ENCODE data around the gene SLC12A8. TPM values are rescaled to one million over a fixed set of nuclear protein-coding genes. Genes with fewer than 3 reads are reported as not detected.
"Not testable (repeated sequence)": the region's sequence is repeated elsewhere in the genome, so short reads cannot be mapped to it uniquely, and the experiment has no call there.

The SLC12A8 gene
- total RNA-seq, 1 donor from 2014 or later = 0.15 TPM

GRCh38 chr3:125082339-125082738 lies 130.2 kb downstream of the SLC12A8 start:
- intact Hi-C loops (cut with micrococcal nuclease) = not testable (repeated sequence)

DNA sequence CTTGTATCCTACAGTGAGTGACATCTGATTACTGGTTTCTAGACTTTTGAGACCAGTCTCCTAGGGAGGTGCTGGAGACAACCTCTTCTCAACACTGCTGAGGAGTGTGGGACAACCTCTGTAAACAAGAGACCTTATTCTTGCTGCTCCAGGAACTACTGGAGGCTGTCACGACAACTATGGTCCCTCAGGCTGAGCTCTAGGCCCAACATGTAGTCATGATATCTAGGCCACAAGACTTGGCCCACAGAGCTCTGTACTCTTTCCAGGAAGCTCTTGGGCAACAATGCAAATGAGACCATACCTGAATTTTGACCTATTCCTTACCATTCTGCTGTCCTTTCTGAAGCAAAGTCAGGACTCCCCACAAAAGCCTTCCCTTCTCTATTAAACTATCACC lies 132.5 kb downstream of the SLC12A8 start:
- intact Hi-C loops (cut with micrococcal nuclease) = no loop called here

DNA sequence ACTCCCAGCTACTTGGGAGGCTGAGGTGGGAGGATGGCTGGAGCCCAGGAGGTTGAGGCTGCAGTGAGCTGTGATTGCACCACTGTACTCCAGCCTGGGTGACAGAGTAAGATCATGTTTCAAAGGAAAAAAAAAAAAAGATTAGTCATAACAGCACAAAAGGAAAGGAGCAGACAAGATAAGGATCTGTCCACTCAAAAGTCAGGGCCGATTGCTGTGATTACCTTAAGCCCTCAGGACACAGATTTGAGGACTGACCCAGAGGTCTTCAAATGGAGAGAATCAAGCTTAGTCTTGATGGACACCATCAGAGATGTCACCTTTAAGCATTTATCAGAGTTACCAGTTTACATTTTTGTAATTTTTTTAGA lies 132.9 kb downstream of the SLC12A8 start:
- intact Hi-C loops (cut with micrococcal nuclease) = no loop called here

DNA sequence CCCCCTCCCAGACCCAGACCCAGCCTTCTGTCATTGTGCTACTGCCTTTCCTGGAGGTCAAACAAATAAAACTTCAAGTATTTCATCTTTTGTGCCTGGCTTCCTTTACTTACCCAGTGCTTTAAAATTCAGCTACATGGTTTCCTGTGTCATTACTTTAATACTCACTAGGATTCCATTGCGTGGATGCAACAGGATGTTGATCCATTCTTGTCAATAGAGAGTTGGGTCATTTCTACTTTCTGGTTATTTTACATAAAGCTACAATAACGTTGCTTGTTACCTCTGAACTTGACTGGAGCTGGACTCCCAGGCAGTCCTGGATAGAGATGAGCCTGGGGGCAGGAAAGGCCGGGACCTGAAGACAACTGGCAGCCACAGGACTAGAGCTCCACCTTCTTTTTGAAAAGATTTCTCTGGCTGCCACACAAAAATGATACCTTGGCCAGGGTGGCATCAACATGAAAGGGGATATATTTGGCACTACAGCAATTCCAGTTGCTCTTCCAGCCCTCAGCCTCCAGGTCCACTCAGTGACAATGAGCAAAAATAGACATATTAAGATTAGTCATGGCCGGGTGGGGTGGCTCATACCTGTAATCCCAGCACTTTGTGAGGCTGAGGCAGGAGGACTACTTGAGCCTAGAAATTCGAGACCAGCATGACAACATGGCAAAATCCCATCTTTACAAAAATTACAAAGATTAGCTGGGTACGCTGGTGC lies 133.4 kb downstream of the SLC12A8 start:
- intact Hi-C loops (cut with micrococcal nuclease) = no loop called here

- intact Hi-C loops (cut with micrococcal nuclease) = no loop called here
Observed at GRCh38 chr3:125077864-125078263, 134.7 kb downstream of the SLC12A8 start.

GRCh38 chr3:125076464-125076863 lies 136.1 kb downstream of the SLC12A8 start:
- intact Hi-C loops (cut with micrococcal nuclease) = no loop called here

- intact Hi-C loops (cut with micrococcal nuclease) = no loop called here
Observed at GRCh38 chr3:125075738-125076137, 136.8 kb downstream of the SLC12A8 start.

DNA sequence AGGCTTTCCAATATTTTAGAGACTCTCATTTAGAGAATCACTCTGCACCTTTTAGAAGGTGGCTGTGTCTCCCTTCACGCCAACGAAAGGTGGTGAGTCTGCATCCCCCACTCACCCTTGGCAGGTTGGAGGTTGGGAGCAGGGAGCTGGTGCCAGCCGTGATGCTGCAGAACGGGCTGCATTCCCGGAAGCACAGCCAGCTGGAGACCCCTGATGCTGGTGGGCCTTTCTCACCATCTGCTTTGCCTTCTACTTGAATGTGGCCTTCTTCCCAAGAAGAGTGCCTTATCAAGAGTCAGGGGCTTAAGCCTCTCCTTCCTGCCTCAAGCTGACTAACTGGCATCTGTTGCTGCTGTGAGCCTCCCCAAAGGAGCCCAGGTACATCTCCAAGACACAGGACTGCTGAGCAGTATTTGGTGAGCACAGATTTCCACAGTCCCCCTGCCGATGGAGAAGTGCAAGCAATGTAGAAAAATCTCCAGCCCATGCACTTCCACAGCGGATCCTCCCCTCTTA lies 139.1 kb downstream of the SLC12A8 start:
- intact Hi-C loops (cut with micrococcal nuclease) = no loop called here

DNA sequence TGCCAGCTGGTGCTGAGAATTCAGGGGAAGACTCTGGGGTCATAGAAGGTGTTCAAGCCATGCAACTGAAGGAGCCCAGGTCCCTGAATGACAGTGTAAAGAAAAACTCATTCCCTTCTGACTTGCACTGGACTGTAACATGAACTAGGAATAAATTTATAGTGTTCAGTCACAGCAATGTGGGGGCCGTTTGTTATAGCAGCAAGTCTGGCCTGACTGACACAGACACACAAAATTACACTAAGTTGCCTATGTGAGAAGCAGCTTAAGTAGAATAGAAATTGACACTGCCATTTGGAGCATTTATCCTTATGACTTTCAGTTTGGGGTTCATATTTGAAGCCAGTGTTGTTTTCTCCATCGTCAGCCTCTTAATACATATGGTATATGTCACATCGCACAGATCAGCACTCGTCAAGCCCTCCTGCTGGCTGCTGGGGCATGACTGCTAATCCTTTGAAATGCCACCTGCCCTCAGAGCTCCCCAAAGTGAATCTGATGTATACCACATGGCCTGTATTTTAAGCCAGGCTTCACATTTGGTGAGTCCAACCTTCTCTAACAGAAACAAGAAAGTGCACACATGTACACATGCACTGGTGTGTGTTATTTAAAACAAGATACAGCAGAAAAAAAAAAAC lies 139.7 kb downstream of the SLC12A8 start:
- intact Hi-C loops (cut with micrococcal nuclease) = no loop called here

DNA sequence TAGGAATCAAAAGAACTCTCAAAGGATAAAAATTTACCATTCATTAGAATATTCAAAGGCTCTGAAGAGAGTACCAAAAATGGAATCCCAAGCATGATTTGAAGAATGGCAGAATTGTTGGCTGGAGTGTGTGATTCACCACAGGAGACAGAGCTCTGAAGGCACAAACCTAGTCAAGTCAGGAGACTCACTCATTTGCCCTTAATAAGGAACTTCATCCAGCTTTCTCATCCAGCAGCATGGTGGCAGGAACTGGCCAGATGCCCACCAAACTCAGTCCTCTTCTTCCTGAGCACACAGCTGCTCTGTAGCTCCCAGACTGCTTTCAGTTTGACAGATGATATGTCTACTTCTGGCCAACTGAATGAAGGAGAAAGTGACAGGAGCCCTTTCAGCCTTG lies 140.2 kb downstream of the SLC12A8 start:
- intact Hi-C loops (cut with micrococcal nuclease) = no loop called here

DNA sequence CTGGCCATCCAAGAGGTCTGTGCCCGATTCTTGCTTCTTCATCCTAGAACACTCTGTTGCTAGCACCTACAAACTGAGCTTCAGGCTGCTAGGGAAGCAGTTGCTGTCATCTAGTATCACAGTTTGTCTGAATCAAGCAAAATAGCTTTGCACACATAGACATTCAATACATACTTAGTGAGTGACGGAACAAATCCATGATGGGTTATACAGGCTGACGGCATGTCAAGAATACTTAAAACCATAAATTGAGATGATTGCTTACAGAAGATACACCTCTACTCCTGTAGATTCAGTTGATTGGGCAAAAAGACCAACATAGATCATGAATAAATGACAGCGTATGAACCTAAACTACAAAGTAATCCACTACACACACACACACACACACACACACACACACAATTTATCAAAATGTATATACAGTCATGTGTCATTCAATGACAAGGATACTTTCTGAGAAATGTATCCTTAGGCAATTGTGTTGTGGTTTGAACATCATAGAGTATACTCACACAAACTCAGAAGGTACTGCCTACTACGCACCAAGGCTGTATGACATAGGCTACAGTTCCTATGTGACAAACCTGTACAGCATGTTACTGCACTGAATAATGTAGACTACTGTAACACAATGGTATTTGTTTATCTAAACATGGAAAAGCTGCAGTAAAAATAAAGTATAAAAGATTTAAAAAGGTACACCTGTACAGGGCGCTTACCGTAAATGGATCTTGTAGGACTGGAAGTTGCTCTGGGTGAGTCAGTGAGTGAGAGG lies 142.4 kb downstream of the SLC12A8 start:
- intact Hi-C loops (cut with micrococcal nuclease) = no loop called here

- intact Hi-C loops (cut with micrococcal nuclease) = no loop called here
Observed at GRCh38 chr3:125069452-125069851, 143.1 kb downstream of the SLC12A8 start.

DNA sequence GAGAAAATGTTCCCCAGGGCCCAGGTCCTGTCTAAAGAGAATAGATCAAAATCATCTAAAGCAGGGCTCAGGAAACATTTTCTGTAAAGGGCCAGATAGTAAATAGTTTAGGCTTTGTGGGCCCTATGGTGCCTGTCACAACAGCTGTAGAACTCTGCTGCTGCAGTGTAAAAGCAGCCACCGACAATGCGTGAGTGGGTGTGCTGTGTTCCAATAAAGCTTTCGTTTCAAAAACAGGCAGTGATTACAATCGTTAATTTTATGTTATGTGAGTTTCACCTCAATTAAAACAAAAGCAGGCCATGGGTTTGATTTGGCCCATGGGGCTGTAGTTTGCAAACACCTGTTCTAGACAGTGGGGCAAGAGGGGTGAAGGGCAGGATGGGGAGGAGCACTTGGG lies 144.3 kb downstream of the SLC12A8 start:
- intact Hi-C loops (cut with micrococcal nuclease) = no loop called here

GRCh38 chr3:125067225-125067624 lies 145.3 kb downstream of the SLC12A8 start:
- intact Hi-C loops (cut with micrococcal nuclease) = no loop called here

DNA sequence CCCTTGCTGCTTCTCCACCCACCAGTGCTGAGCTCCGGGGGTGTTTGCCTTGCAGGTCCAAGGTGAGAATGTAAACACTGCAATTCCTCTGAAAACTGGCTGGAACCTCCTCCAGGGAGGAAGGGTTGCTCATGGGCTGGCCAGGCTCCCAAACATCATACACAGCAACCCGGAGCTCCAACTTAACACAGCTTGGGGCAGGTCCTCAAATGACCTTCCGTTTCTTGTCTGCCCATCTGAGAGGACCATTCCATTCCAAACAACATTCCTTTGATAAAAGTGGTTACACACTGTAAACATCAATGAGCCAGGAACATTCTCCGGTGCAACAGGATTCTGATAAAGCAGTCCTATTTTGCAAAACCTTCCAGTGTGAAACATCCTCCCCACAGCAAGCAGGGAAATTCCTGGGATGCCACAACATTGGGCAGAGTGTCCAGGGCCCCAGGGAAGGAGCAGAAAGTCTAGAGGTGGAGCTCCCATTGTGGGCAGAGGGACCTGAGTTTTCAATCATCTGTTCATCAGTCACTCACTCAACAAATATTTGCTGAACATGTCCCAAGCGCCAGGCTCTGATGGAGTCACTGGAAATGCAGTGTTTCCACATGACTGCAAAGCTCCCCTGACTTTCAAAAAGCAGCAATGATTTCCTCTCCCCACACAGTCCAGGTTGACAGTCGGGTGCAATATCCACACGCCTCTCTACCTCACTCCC lies 149.5 kb downstream of the SLC12A8 start:
- intact Hi-C loops (cut with micrococcal nuclease) = no loop called here

DNA sequence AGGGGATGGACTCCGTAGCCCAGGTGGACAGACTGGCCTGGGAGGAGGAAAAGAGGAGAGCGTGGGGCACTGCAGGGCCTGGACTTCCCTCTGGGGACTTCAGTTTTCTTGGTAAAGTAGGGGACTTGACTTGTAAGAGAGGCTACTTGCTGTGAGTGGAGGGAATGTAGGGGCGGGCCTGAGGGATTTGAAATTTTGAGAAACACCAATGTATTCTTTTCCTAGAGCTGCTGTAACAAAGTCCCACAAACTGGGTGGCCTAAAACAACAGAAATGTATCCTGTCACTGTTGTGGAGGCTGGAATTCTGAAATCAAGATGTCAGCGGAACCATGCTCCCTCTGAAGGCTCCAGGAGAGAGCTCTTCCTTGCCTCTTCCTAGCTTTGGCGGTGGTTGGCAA lies 150.9 kb downstream of the SLC12A8 start:
- intact Hi-C loops (cut with micrococcal nuclease) = no loop called here

GRCh38 chr3:125061170-125061569 lies 151.4 kb downstream of the SLC12A8 start:
- intact Hi-C loops (cut with micrococcal nuclease) = no loop called here

DNA sequence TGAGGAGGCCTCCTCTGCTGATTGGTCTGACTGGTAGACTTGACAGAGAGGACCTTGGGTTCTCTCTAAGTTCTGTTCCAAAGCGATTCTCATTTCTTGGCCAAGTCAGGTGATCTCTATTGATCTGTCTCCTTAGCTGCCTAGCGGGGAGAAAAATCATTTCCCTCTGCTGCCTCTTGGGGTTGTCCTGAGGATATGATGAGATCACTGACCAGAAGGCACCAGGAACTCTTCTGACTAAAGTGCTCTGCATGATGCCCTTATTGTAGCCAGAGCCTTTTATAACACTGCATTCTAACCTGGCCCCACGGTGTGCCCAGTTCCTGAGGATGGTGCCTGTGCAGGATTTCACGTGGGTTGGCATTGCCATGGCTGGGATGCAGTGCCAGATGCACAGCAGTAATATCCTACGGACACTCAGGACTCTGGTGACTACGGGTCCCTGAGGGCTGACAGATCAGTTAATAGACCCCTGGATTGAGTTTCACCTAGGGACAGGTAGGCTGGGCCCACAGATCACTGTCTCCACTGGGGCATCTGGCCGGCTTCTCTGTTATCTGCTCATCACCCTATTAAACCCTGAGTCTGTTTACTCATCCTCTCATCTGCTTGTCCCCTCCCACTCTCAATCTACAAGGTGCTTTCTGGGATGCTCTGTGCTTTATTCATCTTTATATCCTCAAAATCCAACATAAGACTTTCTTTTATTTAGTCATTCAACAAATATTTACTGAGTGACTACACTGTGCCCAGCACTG lies 152.9 kb downstream of the SLC12A8 start:
- intact Hi-C loops (cut with micrococcal nuclease) = loop anchor here (5.0 to 10.0 kb wide), 3 partner anchors 1418 to 1645 kb away; partner anchors contain the start of genes CHCHD6, HACD2 and ZXDC

DNA sequence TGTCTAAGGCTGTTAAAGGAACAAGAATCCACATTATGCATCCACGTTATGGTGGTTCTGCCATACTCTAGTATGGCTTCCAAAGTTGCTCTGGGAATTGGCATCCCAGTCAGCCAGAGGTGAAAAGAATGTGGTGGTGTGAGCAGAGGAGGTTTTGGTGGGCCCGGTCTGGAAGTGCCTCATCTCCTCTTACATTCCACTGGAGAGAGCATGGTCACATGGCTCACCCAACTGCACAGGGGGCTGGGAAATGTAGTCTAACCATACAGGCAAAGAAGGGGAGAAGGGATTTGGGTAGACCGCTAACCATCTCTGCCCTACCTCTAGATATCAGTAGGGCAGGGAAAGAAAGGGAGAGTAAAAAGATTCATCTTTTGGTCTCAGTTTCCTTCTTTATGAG lies 153.6 kb downstream of the SLC12A8 start:
- intact Hi-C loops (cut with micrococcal nuclease) = loop anchor here (5.0 to 10.0 kb wide), 3 partner anchors 1418 to 1646 kb away; partner anchors contain the start of genes CHCHD6, HACD2 and ZXDC

- intact Hi-C loops (cut with micrococcal nuclease) = loop anchor here (5.0 to 10.0 kb wide), 3 partner anchors 1419 to 1646 kb away; partner anchors contain the start of genes CHCHD6, HACD2 and ZXDC
Observed at GRCh38 chr3:125058529-125058928, 154.0 kb downstream of the SLC12A8 start.

Data from T-helper 1 cell treated with Interleukin-12 subunit alpha and Interleukin-12 subunit beta and Interleukin-4 antibody, amounts not matched to agents 30 ng/mL and 1 ng/mL, for 36 hours (primary cell).